ENCODE data around the gene TMEM167B. TPM values are rescaled to one million over a fixed set of nuclear protein-coding genes. Genes with fewer than 3 reads are reported as not detected.
A peak's percentile ranks its signal among the peaks of the same experiment; 100 is the strongest.

Gene TMEM167B
- total and polyA plus RNA-seq, 2 of the 8 experiments (the other 6 are each of a cell fraction or from before 2014, with no cell fraction given) = 3.6 to 14.8 TPM

- peak; percentile 95 to 97 for DNase-seq (ENCODE audit: low read depth in 1 of 2, low spot score in 2 of 2)
- Histone ChIP-seq H3K4me1 (replicated peaks in 1 of 4; ENCODE audit: control insufficient read depth in 3 of 4, insufficient read depth in 4 of 4, low read length in 3 of 4) (no peaks in the 10 kb centered on the region), H3K36me3 (ENCODE audit: control insufficient read depth in 2 of 4, insufficient read depth in 4 of 4, low read length in 3 of 4) (peaks cover 0 to 3% (median 0%) of the 10 kb centered on the region in 4 experiments; a peak in 1 of 8 replicates), H2BK5ac (ENCODE audit: low read depth, low read length) (peak overlapping the region; percentile 97), H3K18ac (ENCODE audit: extremely low read depth, low read length) (peak overlapping the region; percentile 99), H3K9ac (replicated peaks in 1 of 4; ENCODE audit: extremely low read depth in 1 of 4, low read depth in 3 of 4, low read length in 3 of 4) (peak overlapping the region; percentile 88 to 96 (median 93)), H2BK20ac (ENCODE audit: low read length) (no peak overlapping the region), H4K5ac (ENCODE audit: insufficient read length, low read depth, low read length) (peak overlapping the region; percentile 89), H3K23me2 (ENCODE audit: low read depth, low read length) (no peaks in the 10 kb centered on the region; the same call in none of the 2 replicates), H2AFZ (ENCODE audit: low read length) (peak overlapping the region; percentile 81; the same call in 1 of the 2 replicates), H3K79me1 (ENCODE audit: low read depth, low read length) (no peaks in the 10 kb centered on the region), H3K56ac (replicated peaks; ENCODE audit: insufficient read length, low read depth, low read length) (peak overlapping the region; percentile 97), H3K14ac (ENCODE audit: insufficient read length) (no peak overlapping the region), H3K9me3 (ENCODE audit: insufficient read depth in 2 of 2, low read depth in 1 of 2, low read length in 1 of 2) (no peaks in the 10 kb centered on the region), H3K79me2 (ENCODE audit: control insufficient read depth in 1 of 2, insufficient read depth in 2 of 2, low read length in 2 of 2) (peaks cover 0 to 16% of the 10 kb centered on the region in 2 experiments; a peak in 2 of 4 replicates), H2BK120ac (replicated peaks; ENCODE audit: low read depth, low read length) (peak overlapping the region; percentile 92), H3K23ac (ENCODE audit: insufficient read length) (no peak overlapping the region), H4K20me1 (replicated peaks in 1 of 2; ENCODE audit: control insufficient read depth in 1 of 2, insufficient read depth in 2 of 2, low read length in 2 of 2) (peaks cover 0 to 1% of the 10 kb centered on the region in 2 experiments), H3K27me3 (replicated peaks in 1 of 4; ENCODE audit: control insufficient read depth in 3 of 4, extremely low read depth in 1 of 4, insufficient read depth in 3 of 4, low read length in 3 of 4) (no peaks in the 10 kb centered on the region), H4K8ac (ENCODE audit: extremely low read depth, insufficient read depth, low read length) (peak overlapping the region; percentile 84), H4K91ac (replicated peaks; ENCODE audit: insufficient read length, low read length) (peak overlapping the region; percentile 99), H2BK15ac (ENCODE audit: low read length) (0 out of 2 replicates have a peak overlapping the region, but pooled peaks have one; percentile 88), H3K4ac (replicated peaks; ENCODE audit: insufficient read length, low read depth, low read length) (peak overlapping the region; percentile 98), H3K4me3 (ENCODE audit: extremely low read depth in 1 of 4, insufficient read depth in 2 of 4, low read depth in 3 of 4, low read length in 4 of 4) (peak overlapping the region; percentile 69 to 91 (median 86)), H3K4me2 (ENCODE audit: insufficient read depth in 1 of 2, low read depth in 2 of 2, low read length in 2 of 2) (peak overlapping the region; percentile 47 to 71), H2AK5ac (ENCODE audit: low read depth, low read length) (no peak overlapping the region), H2BK12ac (ENCODE audit: low read depth, low read length) (peak overlapping the region; percentile 68; the same call in 1 of the 2 replicates), H3K27ac (ENCODE audit: low read depth, low read length) (peak overlapping the region; percentile 95)
- POLR2A ChIA-PET (ENCODE audit: partially characterized antibody) = interaction anchor here (0.6 to 5.7 kb wide), 44 partner anchors 12 to 386 kb away, joined by 3 to 106 read pairs (median 4); partner anchors contain the start of genes CLCC1, ELAPOR1, SORT1 and TAF13
- 1% methylated on average over 56 of the region's 77 CpGs; no CpG with 5 or more reads in 1 of the 2 experiments for WGBS, 2 experiments (ENCODE audit: extremely low coverage in 1 of 2, insufficient coverage in 1 of 2, insufficient read length in 1 of 2, insufficient replicate concordance in 2 of 2, low coverage in 1 of 2, low lambda C conversion rate in 2 of 2, missing lambda C conversion rate in 1 of 2)
- peak; percentile 66 for FAIRE-seq
- CTCF ChIA-PET (ENCODE audit: partially characterized antibody) = interaction anchor here (0.8 to 3.4 kb wide), 18 partner anchors 10 to 153 kb away, joined by 3 to 32 read pairs (median 4); partner anchors contain the start of genes ELAPOR1 and TMEM167B
- no peak for TF ChIP-seq YY1 (IDR thresholded peaks at IDR 0.05; ENCODE audit: low read depth, low read length)
- 0 out of 2 replicates have a peak, but pooled peaks have one; percentile 19 for TF ChIP-seq SRF (IDR thresholded peaks at IDR 0.05; ENCODE audit: low read depth, low read length)
- no peak for TF ChIP-seq HDAC6 (IDR thresholded peaks at IDR 0.05; ENCODE audit: low read depth, low read length)
- TF ChIP-seq CBX5 (IDR thresholded peaks at IDR 0.05; ENCODE audit: low read depth, low read length) = no peak
- TF ChIP-seq NANOG (IDR thresholded peaks at IDR 0.05; ENCODE audit: insufficient read depth, low read depth, low read length, poor library complexity, severe bottlenecking) = peak; percentile 1
- peak; percentile 99 to 100 for TF ChIP-seq POLR2A (IDR thresholded peaks at IDR 0.05; ENCODE audit: control extremely low read depth in 1 of 2, low read depth in 2 of 2, low read length in 2 of 2)
- no peak for TF ChIP-seq MAFK (IDR thresholded peaks at IDR 0.05; ENCODE audit: low read depth, low read length)
- TF ChIP-seq SIX5 (IDR thresholded peaks at IDR 0.05; ENCODE audit: low read depth, low read length) = no peak
- TF ChIP-seq TAF7 (optimal IDR thresholded peaks at IDR 0.05; ENCODE audit: borderline replicate concordance, low read depth, low read length) = peak; percentile 97
- peak; percentile 99 for TF ChIP-seq ASH2L (IDR thresholded peaks at IDR 0.05; ENCODE audit: low read length)
- TF ChIP-seq TBP (IDR thresholded peaks at IDR 0.05; ENCODE audit: low read depth, low read length) = peak; percentile 97
Observed at GRCh38 chr1:109099938-109100773, 9.6 kb downstream of the TMEM167B start.

Data from H1 (cell line).